HG03457 (cell line): ENCODE measurements around the gene GRIK5.

Experiments used
- ATAC-seq: cut with Tn5 transposase; IDR thresholded peaks from one replicate; pipeline ENCODE4 v1.9.1; 2021; ENCODE audit warnings: moderate number of reproducible peaks; ENCODE audit not compliant: unreplicated experiment

The GRIK5 gene

GRCh38 chr19:42078538-42079275 is 8.7 kb upstream of the GRIK5 start:
- no peak for ATAC-seq

GRCh38 chr19:42078058-42078457 is 8.1 kb upstream of the GRIK5 start:
- ATAC-seq, result no peak

DNA sequence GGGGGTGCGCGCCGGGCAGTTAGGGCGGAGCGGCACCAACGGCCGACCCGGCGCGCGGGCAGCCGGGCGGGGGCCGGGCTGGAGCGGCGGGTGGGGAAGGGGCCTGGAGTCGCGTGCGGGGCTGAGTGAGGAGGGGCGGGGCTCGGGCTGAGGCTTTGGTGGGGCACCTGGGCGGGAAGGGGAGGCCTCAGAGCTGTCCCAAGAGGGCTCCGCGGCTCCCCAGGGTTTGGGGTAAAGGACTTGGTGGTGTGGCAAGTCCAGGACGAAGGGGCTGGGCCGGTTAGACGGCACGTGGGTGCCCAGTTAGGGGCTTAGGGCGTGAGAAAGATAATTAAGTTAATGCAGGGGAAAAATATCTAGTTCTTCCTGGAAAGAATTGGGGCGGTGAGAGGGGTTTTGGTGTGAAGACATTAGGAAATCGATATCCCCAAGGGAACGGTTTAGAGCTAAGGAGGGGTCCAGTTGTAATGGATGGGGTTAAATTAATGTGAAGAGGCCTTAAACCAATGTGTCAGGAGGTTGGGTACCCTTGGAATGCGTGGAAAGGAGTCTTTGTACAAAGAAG is 6.5 kb upstream of the GRIK5 start:
- ATAC-seq, result no peak

- peak; percentile 84 for ATAC-seq
These were observed 5.8 kb upstream of the GRIK5 start, which contains the start of gene ZNF574 for GRCh38 chr19:42075616-42076379. Gene ZNF574 (plus strand): TSS chr19:42076166. CDS start chr19:42078607, 2,441 bp downstream.

DNA sequence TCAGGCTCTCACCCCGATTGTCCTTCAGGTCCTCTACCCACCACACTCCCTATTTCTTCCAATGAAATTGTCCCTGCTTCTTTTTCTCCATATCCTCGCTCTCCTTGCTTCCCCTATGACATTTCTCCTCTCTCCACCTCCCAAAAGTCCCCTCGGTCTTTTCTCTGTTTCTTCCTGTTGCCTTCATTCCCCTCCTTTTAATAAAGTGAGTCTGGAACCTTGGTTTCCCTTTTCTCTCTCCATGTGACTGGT is 5.3 kb upstream of the GRIK5 start:
- no peak for ATAC-seq

GRCh38 chr19:42074513-42075363 is 4.7 kb upstream of the GRIK5 start:
- ATAC-seq, result no peak

GRCh38 chr19:42071247-42071646 is 1.2 kb upstream of the GRIK5 start:
- ATAC-seq, result no peak

DNA sequence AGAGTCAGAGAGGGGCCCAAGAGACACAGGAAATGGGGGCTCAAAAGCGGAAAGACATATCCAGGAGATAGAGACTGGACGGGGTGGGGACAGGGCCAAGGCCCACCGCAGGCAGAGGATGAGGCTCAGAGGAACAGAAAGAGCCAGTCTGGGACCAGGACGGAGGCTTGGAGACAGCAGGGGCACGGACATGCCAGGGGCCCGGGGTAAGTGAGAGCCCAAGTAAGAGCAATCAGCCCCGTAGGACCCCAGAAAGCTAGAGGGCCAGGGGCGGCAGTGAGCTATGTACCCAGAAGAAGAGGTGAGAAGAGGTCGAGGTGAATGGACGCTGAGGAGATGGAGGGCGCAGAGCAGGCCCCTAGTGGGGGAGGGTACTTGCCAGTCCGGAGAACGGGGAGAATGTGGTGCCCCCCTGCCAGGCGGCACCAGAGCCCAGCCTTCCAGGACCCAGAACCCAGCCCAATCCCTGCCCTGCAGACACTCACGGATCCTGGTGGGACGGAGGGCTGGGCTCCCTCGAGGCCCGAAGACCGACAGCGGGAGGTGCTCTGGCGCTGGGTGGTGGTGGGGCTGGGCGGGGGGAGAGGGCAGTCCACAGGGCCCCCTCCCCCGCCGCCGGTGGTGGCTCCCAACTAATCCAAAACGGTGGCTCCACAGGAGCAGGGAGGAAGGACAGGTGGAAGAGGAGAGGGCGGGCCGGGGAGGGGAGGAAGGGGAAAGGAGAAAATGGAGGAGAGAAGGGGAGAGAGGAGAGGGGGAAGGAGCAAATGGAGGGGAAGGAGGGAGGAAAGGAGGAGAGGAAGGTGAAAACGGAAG is 1.0 kb downstream of the GRIK5 start:
- ATAC-seq, result no peak

- ATAC-seq, result no peak
These were observed 1.6 kb downstream of the GRIK5 start for GRCh38 chr19:42068361-42068755.

DNA sequence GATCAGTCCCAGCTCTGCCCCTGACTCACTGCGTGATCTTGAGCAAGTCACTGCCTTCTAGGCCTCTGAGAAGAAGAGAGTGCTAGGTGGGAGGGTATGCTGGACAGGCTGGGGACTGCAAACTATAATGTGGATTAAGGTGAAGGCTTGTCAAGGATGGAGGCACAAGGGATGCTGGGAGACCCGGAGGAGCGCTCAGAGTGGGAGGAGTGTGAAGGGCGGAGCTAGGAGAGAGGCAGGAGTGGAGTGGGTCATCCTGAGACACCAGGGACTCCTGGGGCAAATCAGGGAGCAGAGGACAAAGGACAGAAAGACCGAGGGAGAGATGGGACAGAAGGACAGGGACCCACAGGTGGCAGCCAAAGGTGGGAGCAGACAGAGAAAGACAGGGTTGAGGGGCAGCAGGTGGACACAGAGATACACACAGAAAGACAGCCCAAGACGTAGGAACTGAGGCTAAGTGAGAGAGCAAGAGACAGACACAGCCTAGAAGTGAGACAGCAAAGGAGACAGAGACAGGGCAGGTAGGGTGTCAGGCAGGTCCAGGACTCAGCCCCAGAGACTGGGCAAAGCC is 2.6 kb downstream of the GRIK5 start:
- ATAC-seq, result no peak

- no peak for ATAC-seq
These were observed 3.8 kb downstream of the GRIK5 start for GRCh38 chr19:42066075-42066754.

GRCh38 chr19:42065511-42065910 is 4.5 kb downstream of the GRIK5 start:
- ATAC-seq, result no peak

DNA sequence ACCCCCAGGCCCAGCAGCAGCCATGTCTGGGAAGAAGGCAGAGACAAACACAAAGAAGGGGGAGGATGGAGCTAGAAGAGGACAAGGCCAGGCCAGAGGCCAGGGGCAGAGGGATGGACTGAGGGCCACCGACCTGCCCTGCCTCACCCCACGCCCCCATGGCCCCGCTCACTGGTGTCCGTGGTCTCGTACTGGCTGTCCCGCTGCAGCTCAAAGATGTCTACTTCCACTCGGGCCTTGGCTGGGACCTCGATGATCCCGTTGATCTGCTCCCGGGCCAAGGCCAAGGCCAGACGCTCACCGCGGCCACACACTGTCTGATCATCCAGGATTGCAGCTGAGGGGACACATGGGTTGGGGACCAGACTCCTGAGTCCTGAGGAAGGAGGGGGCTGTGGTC is 5.0 kb downstream of the GRIK5 start:
- ATAC-seq, result no peak

DNA sequence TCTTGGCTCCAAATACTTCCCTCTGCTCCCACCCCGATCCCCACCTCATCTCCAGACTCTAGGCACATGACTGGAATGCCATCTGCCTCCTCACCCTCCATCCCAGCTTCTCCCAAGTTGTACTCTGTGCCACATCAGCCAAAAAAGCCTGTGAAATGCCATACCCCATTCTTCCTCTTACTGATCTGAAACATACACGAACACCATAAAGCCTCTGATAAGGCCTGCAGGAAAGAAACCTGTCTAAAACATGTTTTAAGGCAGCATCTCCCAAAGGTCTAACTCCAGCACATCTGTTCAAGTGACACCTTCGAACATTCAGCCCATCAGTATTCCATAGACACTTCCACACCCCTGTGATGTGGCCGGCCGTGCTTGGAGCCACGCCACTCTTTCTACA is 5.6 kb downstream of the GRIK5 start:
- ATAC-seq, result no peak

GRCh38 chr19:42062381-42062780 is 7.6 kb downstream of the GRIK5 start:
- ATAC-seq, result no peak

DNA sequence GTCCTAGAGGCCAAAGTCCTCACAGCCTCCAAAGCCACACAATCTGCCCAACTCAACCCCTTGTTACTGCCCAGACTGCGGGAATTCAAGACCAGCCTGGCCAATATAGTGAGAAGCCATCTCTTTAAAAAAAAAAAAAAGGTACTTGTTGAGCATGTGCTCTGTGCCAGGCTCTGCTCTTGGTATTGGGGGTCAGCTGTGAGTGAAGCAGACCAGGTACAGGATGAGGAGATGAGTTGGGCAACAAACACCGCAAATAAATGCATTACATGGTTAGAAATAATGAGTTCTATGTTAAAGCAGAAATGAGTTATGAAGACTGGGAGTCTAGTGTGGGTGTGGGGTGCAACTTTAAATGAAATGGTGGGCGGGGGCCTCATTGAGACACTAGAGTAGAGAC is 9.9 kb downstream of the GRIK5 start:
- ATAC-seq, result no peak

DNA sequence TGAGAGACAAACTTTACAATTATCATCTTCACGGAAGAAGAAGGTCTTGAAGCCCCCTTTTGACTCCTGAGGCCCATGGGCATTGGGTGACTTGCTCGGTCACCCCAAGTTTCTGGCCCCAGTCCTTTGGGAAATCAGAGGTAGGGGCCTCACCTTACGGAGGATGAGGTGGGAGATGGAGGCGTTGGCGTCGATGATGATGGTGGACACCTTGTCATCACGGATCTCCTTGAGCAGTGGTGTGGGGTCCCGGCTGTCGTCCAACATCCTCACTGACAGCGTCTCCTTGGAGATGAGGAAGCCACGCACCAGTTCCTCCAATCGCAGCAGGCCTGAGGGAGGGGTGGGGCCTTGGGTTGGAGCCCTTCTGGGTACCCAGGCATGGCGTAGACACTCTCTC is 10.8 kb downstream of the GRIK5 start:
- no peak for ATAC-seq

- ATAC-seq, result no peak
These were observed 12.2 kb downstream of the GRIK5 start for GRCh38 chr19:42057846-42058245.

GRCh38 chr19:42054205-42054604 is 15.8 kb downstream of the GRIK5 start:
- no peak for ATAC-seq
